Stimulated activated CD8-positive, alpha-beta memory T cell treated with anti-CD3 and anti-CD28 coated beads, Interleukin-12 subunit alpha, Interleukin-12 subunit beta, amount 100 ng/mL, for 1 hour (primary cell): ENCODE measurements around the gene MAP3K21.

ENCODE experiments used
- DNase-seq: peaks from one replicate; pipeline ENCODE4 v3.0.0-alpha.2; 2020; ENCODE audit warnings: low read depth

MAP3K21 gene

GRCh38 chr1:233390842-233391737, 63.6 kb downstream of the MAP3K21 start:
- no peak for DNase-seq

- DNase-seq, result no peak
These were observed 65.7 kb downstream of the MAP3K21 start for GRCh38 chr1:233393084-233393840.

DNA sequence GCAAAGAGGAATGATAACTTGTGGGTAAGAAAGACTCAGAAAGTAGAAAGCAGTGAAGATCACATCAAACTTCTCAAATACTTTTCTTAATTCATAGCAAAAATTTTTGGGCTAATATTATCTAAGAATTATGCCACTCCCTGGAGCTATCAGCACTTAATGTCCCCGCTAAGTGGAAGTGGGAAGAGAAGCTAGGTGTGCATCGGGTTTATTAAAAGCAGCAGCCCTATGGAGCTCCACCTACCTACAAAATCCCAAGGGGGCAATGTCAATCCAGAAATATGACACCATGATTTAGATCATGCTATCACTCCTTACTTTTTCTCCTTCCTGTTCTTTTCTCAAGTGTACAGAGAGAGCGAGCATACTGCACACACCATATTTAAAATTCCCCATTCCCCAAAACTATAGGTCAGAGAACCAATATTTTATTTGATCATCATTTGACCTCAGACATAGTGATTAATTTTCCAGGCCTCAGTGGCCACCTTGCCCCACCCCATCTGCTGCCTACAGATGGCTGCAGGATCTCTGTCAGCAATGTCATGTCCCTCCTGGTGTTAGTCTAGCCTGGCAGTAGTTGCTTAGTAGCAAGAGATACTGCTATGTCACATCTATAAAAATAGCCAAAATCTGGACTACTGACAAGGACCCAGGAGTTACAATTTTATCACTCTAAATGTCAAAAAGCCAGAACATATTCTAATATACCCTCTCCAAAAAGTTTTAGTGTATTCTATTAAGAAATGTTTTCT, 66.6 kb downstream of the MAP3K21 start:
- no peak for DNase-seq

- no peak for DNase-seq
These were observed 67.6 kb downstream of the MAP3K21 start for GRCh38 chr1:233394860-233395717.

DNA sequence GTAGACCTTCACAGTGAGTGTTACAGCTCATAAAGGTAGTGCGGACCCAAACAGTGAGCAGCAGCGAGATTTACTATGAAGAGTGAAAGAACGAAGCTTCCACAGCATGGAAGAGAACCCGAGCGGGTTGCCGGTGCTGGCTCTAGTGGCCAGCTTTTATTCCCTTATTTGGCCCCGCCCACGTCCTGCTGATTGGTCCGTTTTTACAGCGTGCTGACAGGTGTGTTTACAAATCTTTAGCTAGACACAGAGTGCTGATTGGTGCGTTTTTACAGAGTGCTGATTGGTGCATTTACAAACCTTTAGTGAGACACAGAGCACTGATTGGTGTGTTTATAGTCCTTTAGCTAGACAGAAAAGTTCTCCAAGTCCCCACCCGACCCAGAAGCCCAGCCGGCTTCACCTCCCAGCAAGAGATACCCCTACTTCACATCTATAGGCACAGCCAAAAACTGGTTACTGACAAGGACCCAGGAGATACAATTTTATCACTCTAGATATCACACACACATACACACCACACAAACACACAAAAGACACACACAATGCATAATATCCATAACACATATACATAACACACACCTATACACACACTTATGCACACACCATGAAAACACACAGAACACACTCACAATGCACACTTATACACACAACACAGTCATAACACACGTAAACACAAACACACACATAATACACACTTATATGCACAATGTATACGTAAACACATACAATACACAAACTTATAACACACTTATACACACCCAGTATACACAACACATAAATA, 68.5 kb downstream of the MAP3K21 start:
- DNase-seq, result no peak

DNA sequence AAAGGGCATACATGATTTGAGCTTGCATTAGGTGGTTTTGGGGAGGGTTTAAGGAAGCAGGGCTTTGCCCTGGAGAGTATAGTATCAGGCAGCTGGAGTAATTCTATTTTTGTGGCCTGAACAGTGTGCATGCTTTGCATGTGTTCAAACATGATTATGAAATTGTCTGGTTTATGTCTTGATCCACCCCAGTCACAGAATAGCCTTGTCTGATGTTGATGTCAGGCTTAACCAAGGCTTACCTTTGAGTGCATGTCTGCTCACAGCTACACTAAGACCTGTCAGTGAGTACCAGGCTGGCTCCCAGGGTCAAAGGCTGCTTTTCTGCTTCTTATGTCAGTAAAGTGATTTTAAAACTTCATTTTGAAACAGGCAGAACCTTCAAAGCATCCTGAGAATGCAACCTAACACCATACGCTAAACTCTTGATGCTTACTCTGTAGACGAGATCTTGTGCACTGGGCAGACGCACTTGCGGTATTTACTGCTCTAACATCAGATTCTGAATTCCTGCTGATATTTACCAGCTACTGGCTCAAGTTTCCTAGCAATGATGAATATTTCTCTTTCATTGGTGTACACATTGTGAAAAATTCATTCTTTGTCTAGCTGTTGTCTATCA, 78.9 kb downstream of the MAP3K21 start:
- DNase-seq, result no peak

DNA sequence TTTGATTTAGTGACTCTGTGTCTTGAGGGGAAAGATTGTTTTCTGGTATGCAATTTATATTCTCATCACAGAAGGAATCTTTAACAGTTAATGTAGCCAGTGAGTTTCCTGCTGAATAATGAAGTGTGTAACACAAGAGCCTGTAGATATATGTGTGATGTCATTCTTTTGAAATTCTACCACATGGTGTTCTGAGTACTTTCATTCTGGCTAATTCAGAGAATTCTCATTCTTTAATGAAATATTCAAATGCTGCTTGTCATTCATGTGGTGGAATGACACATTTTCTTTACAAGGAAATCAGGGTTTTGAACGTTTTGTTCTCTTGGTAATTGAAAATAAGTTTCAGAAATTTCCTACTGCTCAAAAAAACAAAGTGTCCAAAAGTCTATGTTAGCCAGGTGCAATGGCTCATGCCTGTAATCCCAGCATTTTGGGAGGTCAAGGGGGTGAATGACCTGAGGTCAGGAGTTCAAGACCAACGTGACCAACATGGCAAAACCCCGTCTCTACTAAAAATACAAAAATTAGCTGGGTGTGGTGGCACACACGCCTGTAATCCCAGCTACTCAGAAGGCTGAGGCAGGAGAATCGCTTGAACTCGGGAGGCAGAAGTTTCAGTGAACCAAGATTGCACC, 79.6 kb downstream of the MAP3K21 start:
- DNase-seq, result no peak

- no peak for DNase-seq
These were observed 82.0 kb downstream of the MAP3K21 start for GRCh38 chr1:233409540-233409939.

- no peak for DNase-seq
These were observed 83.4 kb downstream of the MAP3K21 start for GRCh38 chr1:233410906-233411305.

GRCh38 chr1:233412812-233413211, 85.3 kb downstream of the MAP3K21 start:
- DNase-seq, result no peak

DNA sequence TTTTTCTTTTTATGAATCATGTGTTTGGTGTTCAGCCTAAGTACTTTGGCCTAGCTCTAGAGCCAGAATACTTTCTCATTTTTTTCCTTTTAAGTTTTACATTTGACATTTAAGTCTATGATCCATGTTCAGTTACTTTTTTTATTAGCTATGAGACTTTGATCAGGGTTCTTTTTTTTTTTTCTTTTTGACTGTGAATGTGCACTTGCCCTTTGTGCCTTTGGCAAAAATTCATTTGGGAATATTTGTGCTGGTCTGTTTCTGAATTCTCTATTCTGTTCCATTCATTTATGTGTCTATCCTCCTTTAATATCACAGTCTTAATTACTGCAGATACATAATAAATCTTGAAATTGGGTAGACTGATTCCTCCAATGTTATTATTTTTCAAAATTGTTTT, 93.8 kb downstream of the MAP3K21 start:
- DNase-seq, result no peak

- no peak for DNase-seq
These were observed 97.3 kb downstream of the MAP3K21 start for GRCh38 chr1:233424779-233425178.

DNA sequence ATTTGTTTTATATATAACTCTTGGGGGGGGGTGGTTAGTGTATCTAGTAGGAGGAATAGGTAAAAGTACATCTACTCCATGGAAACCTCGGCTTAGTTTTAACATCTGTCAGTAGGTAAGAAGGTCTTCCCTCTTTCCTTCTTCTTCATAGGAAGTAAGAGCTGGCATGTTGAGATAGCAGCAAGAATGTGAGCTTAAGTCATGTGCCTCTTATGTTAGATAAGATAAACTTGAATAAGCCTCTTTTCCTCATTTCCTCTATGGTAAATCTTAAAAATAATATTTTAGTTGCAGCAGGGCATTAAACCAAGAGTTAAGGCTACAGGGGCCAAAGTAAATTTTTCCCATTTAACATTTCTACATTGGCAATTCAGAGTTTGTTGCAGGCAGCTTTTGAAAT, 100.4 kb downstream of the MAP3K21 start:
- no peak for DNase-seq

GRCh38 chr1:233431753-233432403, 104.4 kb downstream of the MAP3K21 start:
- DNase-seq, result no peak

DNA sequence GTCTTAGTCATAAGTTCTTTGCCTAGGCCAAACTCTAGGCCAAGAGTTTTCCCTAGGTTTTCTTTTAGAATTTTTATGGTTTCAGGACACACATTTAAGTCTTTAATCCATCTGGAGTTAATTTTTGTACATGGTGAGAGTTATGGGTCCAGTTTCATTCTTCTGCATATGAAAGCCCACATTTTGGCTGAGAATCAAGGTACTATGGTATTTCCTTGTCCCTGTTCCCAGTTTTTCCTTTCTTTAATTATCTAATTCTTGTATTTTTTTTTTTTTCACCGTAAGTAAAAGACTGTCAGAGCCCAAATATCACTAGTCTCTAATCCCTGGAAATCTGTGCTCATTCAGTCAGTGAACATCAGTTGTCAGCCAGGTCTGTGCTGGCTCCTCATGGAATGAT, 105.4 kb downstream of the MAP3K21 start:
- no peak for DNase-seq

- no peak for DNase-seq
These were observed 106.1 kb downstream of the MAP3K21 start for GRCh38 chr1:233433436-233434210.
